ENCODE data around the gene PTPRB.

The PTPRB gene

GRCh38 chr12:70671698-70672097 lies 34.5 kb upstream of the PTPRB start:
- no peak overlapping the region for H3K4me2 ChIP-seq
- no peak overlapping the region for H3K27ac ChIP-seq
- no peaks in the 10 kb centered on the region for H3K79me2 ChIP-seq (ENCODE audit: insufficient read depth, low read depth)
- no peaks in the 10 kb centered on the region for H4K20me1 ChIP-seq (ENCODE audit: insufficient read depth)
- H3K36me3 ChIP-seq (ENCODE audit: insufficient read depth), result no peaks in the 10 kb centered on the region
- H3K9ac ChIP-seq, result no peak overlapping the region
- no peaks in the 10 kb centered on the region for H3K4me1 ChIP-seq (ENCODE audit: low read depth, poor library complexity, severe bottlenecking)
- TF ChIP-seq CTCF (conservative IDR thresholded peaks at IDR 0.05; ENCODE audit: low read depth, low read length), result no peak
- H2AFZ ChIP-seq (ENCODE audit: low read depth), result no peak overlapping the region
- no peak overlapping the region for H3K4me3 ChIP-seq (IDR thresholded peaks at IDR 0.05; ENCODE audit: insufficient read depth, low read depth, low read length)
- H3K27me3 ChIP-seq (ENCODE audit: insufficient read depth, low read depth), result no peaks in the 10 kb centered on the region

GRCh38 chr12:70670948-70671347 lies 33.7 kb upstream of the PTPRB start:
- Histone ChIP-seq H2AFZ (ENCODE audit: low read depth) (no peak overlapping the region), H3K4me3 (IDR thresholded peaks at IDR 0.05; ENCODE audit: insufficient read depth, low read depth, low read length) (no peak overlapping the region), H3K36me3 (ENCODE audit: insufficient read depth) (no peaks in the 10 kb centered on the region), H3K4me1 (ENCODE audit: low read depth, poor library complexity, severe bottlenecking) (no peaks in the 10 kb centered on the region), H3K9ac (no peak overlapping the region), H4K20me1 (ENCODE audit: insufficient read depth) (no peaks in the 10 kb centered on the region), H3K4me2 (no peak overlapping the region), H3K27ac (no peak overlapping the region), H3K27me3 (ENCODE audit: insufficient read depth, low read depth) (no peaks in the 10 kb centered on the region), H3K79me2 (ENCODE audit: insufficient read depth, low read depth) (no peaks in the 10 kb centered on the region)
- TF ChIP-seq CTCF (conservative IDR thresholded peaks at IDR 0.05; ENCODE audit: low read depth, low read length), result no peak

- Histone ChIP-seq H3K4me3 (IDR thresholded peaks at IDR 0.05; ENCODE audit: insufficient read depth, low read depth, low read length) (no peak overlapping the region), H3K27me3 (ENCODE audit: insufficient read depth, low read depth) (no peaks in the 10 kb centered on the region), H3K4me1 (ENCODE audit: low read depth, poor library complexity, severe bottlenecking) (no peaks in the 10 kb centered on the region), H3K79me2 (ENCODE audit: insufficient read depth, low read depth) (no peaks in the 10 kb centered on the region), H3K36me3 (ENCODE audit: insufficient read depth) (no peaks in the 10 kb centered on the region), H3K9ac (no peak overlapping the region), H4K20me1 (ENCODE audit: insufficient read depth) (no peaks in the 10 kb centered on the region), H3K4me2 (no peak overlapping the region), H2AFZ (ENCODE audit: low read depth) (no peak overlapping the region), H3K27ac (no peak overlapping the region)
- no peak for TF ChIP-seq CTCF (conservative IDR thresholded peaks at IDR 0.05; ENCODE audit: low read depth, low read length)
These were observed 30.0 kb upstream of the PTPRB start for GRCh38 chr12:70667253-70667652.

- Histone ChIP-seq H3K4me1 (ENCODE audit: low read depth, poor library complexity, severe bottlenecking) (peaks cover 7% of the 10 kb centered on the region), H4K20me1 (ENCODE audit: insufficient read depth) (no peaks in the 10 kb centered on the region), H3K9ac (no peak overlapping the region), H3K4me3 (IDR thresholded peaks at IDR 0.05; ENCODE audit: insufficient read depth, low read depth, low read length) (no peak overlapping the region), H3K36me3 (ENCODE audit: insufficient read depth) (no peaks in the 10 kb centered on the region), H3K27ac (no peak overlapping the region), H3K79me2 (ENCODE audit: insufficient read depth, low read depth) (no peaks in the 10 kb centered on the region), H2AFZ (ENCODE audit: low read depth) (no peak overlapping the region), H3K27me3 (ENCODE audit: insufficient read depth, low read depth) (no peaks in the 10 kb centered on the region), H3K4me2 (no peak overlapping the region)
- no peak for TF ChIP-seq CTCF (conservative IDR thresholded peaks at IDR 0.05; ENCODE audit: low read depth, low read length)
These were observed 29.1 kb upstream of the PTPRB start for GRCh38 chr12:70666364-70666763.

All from KMS-11 (cell line).